Measurements from ENCODE around the gene CCL3.

DNA sequence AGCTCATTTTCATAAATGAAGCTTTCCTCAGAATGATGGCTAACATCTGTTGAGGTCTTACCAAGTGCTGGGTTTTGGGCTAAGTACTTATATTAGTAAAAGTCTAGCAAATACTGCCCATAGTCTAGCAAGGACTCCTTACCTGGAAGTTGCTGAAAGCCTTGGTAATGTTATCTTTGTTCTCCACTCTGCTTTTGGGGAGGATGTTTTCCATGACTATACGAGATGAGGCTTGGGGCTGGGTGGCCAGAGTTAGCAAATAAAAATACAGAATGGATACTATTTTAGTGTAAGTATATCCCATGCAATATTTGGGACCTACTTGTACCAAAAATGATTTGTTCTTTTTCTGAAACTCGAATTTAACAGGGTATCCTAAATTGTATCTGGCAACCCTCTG is 18.2 kb downstream of the CCL3 start:
- TF ChIP-seq, protein P1, sequence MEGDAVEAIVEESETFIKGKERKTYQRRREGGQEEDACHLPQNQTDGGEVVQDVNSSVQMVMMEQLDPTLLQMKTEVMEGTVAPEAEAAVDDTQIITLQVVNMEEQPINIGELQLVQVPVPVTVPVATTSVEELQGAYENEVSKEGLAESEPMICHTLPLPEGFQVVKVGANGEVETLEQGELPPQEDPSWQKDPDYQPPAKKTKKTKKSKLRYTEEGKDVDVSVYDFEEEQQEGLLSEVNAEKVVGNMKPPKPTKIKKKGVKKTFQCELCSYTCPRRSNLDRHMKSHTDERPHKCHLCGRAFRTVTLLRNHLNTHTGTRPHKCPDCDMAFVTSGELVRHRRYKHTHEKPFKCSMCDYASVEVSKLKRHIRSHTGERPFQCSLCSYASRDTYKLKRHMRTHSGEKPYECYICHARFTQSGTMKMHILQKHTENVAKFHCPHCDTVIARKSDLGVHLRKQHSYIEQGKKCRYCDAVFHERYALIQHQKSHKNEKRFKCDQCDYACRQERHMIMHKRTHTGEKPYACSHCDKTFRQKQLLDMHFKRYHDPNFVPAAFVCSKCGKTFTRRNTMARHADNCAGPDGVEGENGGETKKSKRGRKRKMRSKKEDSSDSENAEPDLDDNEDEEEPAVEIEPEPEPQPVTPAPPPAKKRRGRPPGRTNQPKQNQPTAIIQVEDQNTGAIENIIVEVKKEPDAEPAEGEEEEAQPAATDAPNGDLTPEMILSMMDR (IDR thresholded peaks at IDR 0.05) = no peak
- TF ChIP-seq EP300 (IDR thresholded peaks at IDR 0.05) = no peak
- no peak for TF ChIP-seq POLR2A (IDR thresholded peaks at IDR 0.05)
- TF ChIP-seq POLR2AphosphoS5 (IDR thresholded peaks at IDR 0.05) = no peak
